ENCODE data around the gene DUOX2. TPM values are rescaled to one million over a fixed set of nuclear protein-coding genes. Genes with fewer than 3 reads are reported as not detected.

The DUOX2 gene
- 0.09 TPM for polyA plus RNA-seq (2013, experiment 1 of 2; ENCODE audit: insufficient read length)
- polyA plus RNA-seq (2013, experiment 2 of 2; ENCODE audit: insufficient read length) = 0.02 TPM

- no peak for DNase-seq
Measured at GRCh38 chr15:45114076-45114750, at the start of gene DUOX2, which contains the start of gene DUOXA2. Gene DUOX2, minus strand, starts transcription at chr15:45114172. Its CDS starts 761 bp downstream, at chr15:45113411. Gene DUOXA2, plus strand, starts transcription at chr15:45114326. Its CDS starts 280 bp downstream, at chr15:45114606.

- DNase-seq = no peak
Measured at GRCh38 chr15:45163508-45163856, 49.5 kb upstream of the DUOX2 start.

- DNase-seq = peak; percentile 78
Measured at GRCh38 chr15:45162771-45163507, 49.0 kb upstream of the DUOX2 start.

GRCh38 chr15:45161666-45162065, 47.7 kb upstream of the DUOX2 start:
- DNase-seq = no peak

DNA sequence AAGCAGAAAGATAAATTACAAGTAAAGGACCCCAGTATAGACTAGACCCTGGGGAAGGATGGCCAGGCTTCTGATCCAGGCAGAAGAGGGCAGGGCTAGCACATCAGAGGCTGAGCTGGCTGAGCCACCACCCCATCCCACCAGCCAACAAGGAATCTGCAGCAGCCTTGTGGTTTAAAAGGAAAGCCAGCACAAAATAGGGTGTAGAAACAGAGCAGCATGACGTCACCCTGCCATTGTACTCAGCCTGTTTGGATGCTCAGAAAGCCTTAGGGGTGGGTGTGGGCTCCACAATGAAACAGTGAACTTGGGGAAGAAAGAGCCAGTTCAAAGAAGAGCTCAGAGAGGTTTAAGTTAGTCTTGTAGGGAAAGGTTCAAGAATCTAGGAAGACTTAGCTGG, 44.0 kb upstream of the DUOX2 start:
- DNase-seq = peak; percentile 79

- peak; percentile 70 for DNase-seq
Measured at GRCh38 chr15:45156744-45157455, 42.9 kb upstream of the DUOX2 start.

GRCh38 chr15:45155739-45156138, 41.8 kb upstream of the DUOX2 start:
- DNase-seq = no peak

- no peak for DNase-seq
Measured at GRCh38 chr15:45151998-45152828, 38.2 kb upstream of the DUOX2 start.

DNA sequence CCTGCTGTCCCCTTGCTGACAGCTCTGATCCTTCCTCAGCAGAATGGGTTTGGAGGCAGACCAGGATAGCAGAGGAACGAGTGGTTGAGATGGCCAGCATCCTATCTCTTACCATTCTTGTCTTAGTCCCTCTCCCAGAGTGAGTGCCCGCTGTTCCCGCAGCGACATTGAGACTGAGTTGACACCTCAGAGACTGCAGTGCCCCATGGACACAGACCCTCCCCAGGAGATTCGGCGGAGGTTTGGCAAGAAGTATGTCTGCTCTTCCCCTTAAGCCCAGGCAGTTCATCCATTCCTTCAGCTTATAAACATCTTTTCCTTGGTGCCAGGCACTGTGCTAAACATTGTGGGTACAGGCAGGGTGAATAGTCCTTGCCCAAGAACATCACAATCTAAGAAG, 37.0 kb upstream of the DUOX2 start:
- DNase-seq = no peak

DNA sequence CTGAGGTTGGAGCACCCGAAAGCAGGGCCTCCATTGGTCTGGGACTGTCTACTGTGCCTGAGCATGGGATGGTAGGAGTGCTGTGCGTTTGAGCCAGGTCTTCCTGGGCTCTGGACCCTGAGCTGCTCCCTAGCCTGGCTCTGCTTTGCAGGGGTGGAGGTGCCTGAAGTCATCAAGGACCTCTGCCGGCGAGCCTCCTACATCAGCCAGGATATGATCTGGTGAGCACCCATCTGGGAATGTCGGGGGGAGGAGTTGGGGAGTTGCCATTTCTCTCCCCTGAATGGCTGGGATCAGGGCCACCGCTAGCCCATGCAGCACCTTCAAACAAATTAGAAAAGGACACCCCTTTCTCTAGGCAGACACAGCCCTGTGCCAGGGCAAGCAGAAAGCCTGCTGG, 36.5 kb upstream of the DUOX2 start:
- peak; percentile 15 for DNase-seq

GRCh38 chr15:45149060-45149459, 35.1 kb upstream of the DUOX2 start:
- DNase-seq = no peak

DNA sequence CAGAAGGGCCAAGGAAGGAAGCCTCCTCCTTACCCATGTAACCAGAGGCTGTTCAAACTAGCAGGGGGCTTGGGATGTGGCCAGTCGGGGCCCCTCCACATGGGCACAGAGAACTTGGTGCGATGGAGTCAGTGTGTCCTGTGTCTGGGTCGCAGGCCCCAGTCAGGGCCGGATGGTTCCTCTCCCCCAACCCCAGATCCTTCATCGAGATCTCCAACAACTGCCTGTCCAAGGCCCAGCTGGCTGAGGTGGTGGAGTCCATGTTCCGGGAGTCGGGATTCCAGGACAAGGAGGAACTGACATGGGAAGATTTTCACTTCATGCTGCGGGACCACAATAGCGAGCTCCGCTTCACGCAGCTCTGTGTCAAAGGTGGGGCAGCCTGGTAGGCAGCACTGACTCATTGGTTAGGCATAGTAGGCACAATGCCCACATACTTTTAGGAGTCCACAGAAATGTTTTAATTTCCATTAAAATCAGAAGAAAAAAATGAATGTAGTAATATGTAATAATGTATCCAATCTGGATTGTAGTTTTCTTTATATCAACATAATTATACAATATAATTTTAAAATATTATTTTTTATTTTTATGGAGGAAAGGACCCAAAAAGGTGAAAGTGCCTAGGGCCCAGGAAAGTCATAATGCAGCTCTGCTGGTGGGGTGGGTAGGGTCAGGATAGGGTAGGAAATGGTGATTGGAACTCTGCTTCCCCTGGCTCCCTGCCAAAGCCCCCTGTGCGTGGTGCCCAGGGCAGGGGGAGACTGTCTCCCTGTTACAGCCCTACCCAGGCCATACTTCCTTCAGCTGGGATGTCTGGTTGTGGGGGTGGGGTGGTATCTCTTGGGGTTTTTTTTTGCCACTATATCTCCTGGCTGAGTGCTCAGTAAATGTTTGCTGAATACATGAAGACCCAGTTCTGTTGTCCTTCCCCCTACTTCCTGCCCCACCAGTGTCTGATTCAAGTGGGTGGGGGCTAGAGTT, 34.4 kb upstream of the DUOX2 start:
- no peak for DNase-seq

DNA sequence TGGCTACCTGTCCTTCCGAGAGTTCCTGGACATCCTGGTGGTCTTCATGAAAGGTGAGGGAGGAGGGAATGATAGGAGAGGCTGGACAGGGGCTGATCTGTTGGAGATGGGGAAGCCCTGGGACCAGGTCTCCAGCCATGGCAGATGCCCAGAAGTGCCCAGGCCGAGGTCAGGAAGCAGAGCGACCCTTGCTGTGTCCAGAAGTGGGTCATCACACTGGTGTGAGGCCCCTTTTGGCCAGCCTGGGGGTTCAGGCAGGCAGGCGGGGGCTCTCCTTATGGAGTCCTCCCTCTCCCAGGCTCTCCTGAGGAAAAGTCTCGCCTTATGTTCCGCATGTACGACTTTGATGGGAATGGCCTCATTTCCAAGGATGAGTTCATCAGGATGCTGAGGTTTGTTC, 33.6 kb upstream of the DUOX2 start:
- no peak for DNase-seq

GRCh38 chr15:45146405-45146804, 32.4 kb upstream of the DUOX2 start:
- no peak for DNase-seq

- DNase-seq = no peak
Measured at GRCh38 chr15:45144775-45145174, 30.8 kb upstream of the DUOX2 start.

DNA sequence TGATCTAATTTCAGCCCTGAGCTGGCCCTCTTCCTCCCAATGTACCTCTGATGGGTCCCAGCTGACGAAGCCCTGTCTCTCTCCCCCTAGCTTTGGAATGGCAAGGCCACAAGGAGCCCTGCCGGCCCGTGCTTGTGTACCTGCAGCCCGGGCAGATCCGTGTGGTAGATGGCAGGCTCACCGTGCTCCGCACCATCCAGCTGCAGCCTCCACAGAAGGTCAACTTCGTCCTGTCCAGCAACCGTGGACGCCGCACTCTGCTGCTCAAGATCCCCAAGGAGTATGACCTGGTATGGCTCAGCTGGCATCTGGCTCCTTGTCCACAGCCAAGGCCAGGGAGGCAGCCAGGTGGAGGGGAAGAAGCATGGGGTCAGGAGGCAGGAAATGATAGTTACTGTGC, 30.0 kb upstream of the DUOX2 start:
- no peak for DNase-seq

GRCh38 chr15:45143056-45143455, 29.1 kb upstream of the DUOX2 start:
- no peak for DNase-seq

DNA sequence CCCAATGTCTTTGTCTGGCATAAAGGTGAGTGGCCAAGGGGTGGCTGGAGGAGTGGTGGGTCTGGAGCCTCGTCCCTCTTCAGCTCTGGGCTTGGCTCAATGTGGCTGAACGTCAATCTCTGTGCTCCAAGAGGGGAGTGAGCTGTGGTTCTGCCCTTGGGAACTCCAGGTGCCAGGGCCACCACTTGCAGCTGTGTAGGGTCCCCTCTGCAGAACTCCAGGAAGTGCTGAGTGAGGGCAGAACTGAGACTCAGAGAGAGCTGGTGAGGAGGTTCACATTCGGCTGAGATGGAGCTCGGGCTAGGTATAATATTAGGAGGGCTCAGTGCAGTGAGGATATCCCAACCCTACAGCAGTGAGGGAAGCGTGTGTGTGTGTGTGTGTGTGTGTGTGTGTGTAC, 27.4 kb upstream of the DUOX2 start:
- no peak for DNase-seq

DNA sequence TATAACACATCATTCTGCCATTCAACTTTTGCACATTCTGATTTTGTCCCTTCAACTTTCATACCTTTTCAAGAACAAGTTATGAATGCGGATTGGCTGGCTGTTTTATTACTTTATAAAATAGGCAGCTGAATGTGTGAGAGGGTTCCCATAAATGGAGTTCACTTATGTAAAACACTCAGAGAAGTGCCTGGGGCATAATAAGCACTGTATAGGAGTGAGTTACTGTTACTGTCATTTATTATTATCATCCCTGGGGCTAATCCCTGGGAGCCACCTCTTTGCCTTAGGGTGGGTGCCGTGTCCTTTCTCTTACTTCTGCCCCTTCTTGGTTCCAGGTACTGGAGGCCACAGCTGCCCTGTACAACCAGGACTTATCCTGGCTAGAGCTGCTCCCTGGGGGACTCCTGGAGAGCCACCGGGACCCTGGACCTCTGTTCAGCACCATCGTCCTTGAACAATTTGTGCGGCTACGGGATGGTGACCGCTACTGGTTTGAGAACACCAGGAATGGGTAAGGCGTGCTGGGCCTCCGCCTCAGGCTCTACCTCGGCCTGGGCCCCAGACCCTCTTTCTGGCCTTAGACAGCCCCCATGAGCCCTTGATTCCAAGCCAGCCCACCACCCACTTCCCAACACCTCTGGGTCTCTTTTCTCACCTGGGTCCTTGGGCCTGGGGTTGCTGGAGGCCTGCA, 26.7 kb upstream of the DUOX2 start:
- DNase-seq = no peak

DNA sequence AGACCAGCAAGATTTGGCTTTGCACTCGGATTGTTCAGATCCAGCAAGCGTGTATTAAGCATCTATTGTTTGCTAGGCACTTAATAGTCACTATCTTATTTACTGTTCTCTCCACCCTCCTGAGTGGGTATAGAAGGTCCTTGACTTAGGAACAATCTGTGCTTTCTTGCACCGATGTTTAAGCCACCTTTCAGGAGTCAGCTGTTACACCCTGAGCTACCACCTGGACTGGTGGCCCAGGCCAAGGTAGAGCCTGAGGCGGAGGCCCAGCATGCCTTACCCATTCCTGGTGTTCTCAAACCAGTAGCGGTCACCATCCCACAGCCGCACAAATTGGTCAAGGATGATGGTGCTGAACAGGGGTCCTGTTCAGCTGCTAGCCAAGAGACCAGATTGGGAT, 25.8 kb upstream of the DUOX2 start:
- DNase-seq = no peak
